ENCODE data around the gene ADARB1.
A peak's percentile ranks its signal among the peaks of the same experiment; 100 is the strongest.

Gene ADARB1

DNA sequence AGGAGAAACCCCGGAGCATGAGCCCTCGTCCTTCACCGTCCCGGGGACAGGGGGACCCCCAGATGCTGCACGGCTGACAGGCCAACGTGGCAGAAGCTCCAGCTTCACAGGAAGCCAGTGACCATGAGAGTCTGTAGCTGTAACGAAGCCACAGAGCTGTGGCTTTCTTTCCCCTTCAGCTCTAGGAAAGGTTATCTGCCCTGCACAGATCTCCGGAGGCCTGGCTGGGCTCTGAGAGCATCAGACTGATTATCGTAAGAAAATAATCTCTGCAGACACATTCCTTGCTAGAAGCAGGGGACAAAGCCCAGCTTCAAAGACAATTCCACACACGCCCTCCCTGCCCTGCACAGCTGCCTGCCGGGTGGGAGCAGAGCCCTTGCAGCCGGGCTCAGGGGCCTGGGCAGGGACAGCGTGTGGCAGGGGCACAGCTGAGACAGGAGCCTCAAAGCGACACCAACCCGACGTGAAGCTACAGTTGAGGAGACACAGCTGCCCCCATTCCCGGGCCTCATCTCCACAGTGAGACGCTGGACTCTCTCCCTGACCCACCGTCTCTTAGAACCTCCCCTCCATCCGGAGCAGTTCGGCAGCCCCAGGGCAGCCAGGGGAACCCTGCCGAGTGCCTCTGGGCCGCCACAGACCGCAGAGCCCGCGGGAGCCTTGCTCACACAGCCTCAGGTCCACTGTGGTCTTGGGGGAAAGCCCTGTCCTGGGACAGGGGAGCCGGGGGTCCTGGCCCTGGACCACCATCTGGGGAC is 182.7 kb downstream of the ADARB1 start:
- DNase-seq = peak; percentile 14

DNA sequence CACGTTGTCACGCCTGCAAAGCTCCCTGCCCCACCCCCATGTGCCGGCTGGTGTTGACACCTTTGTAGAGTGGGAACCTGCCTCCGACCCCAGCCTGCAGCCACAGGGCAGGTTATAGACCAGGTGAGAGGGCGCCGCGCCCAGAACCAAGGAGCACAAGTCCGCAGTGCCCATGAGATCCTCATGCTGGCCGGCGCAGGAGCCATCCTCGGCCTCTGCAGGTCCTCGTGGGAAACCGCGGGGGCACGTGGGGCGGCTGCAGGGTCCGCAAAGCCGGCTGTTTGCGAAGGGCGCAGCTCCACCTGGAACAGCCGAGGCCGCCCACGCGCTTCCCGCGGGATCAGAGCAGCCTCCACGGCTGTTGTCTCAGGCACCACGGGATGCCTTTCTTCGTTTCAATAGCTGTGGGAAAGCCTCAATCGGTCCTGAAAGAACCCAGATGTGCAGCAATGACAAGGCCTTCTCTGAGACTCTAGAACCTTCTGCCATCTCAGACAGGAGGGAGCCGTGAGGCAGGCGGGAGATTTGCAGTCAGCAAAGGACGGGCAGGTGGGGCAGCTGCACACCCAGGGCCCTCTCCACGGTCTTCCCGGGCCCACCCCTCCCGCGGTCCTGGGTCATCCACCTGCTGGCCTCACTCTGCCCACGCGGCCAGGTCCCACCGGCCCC is 183.4 kb downstream of the ADARB1 start:
- DNase-seq = no peak

DNA sequence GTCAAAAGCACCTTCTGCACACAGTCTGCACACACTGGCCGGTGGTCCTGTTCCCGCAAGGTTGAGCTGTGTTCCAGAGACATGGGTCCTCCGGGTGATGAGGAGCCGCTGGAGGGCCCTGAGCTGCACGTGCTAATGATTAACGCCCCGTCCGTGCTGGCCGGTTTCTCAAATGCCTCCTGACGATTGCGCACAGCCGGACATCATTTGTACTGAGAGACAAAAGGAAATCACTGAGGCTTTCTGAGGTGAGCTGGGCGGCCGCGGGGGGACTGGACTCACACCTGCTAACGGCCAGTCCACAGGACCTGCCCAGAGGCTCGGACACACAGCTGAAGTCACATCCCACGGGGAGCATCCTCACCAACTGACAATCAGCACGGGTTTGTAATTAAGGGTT is 184.1 kb downstream of the ADARB1 start:
- DNase-seq = no peak

GRCh38 chr21:45259206-45259840 is 184.9 kb downstream of the ADARB1 start:
- no peak for DNase-seq

GRCh38 chr21:45260191-45260825 is 185.9 kb downstream of the ADARB1 start:
- no peak for DNase-seq

- DNase-seq = no peak
These were observed 186.7 kb downstream of the ADARB1 start for GRCh38 chr21:45261093-45261492.

GRCh38 chr21:45262041-45262581 is 187.7 kb downstream of the ADARB1 start:
- DNase-seq = no peak

DNA sequence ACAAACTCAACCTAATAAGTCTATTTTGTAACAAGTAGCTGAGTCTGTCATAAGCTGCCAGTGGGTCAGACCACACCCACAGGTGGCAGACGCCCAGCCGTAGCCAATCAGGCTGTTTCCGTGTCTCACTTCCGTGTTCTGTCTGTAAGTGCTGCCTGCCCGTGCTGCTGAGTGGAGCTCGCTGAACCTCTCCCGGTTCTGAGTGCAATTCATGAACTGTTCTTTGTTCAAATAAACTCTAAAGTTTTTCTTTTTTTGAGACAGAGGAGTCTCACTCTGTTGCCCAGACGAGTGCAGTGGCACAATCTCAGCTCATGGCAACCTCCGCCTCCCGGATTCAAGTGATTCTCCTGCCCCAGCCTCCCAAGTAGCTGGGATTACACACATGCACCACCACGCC is 188.2 kb downstream of the ADARB1 start:
- DNase-seq = no peak

GRCh38 chr21:45263534-45263933 is 189.2 kb downstream of the ADARB1 start:
- no peak for DNase-seq

GRCh38 chr21:45264146-45264911 is 189.9 kb downstream of the ADARB1 start:
- no peak for DNase-seq

DNA sequence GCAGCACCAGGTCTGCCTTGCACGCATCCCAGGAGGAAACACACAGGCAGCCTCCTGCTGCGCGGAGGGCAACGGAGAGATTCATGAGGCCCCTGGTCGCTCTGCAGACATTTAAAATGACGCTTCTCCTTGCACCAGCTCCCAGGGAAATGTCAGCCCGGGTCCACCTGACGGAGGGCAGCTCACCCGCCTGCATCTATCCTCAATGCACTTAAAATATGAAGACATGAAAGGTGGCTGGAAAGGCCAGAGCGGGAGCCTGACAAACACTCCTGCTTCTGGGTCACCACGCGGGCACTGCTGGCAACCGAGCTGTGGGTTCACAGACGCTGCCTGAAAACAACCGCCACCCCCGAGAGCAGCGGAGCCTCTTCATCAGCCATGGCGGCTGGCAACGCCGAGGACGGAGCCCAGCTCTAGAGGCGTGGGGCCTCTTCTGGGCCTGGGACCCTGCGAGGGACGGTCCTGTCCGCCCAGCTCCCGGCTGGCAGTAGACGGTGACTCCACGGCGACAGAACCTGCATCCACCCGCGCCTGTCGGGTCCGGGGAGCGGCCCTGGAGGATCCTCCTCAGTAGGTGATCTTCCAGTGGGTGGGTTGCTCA is 190.6 kb downstream of the ADARB1 start:
- no peak for DNase-seq

DNA sequence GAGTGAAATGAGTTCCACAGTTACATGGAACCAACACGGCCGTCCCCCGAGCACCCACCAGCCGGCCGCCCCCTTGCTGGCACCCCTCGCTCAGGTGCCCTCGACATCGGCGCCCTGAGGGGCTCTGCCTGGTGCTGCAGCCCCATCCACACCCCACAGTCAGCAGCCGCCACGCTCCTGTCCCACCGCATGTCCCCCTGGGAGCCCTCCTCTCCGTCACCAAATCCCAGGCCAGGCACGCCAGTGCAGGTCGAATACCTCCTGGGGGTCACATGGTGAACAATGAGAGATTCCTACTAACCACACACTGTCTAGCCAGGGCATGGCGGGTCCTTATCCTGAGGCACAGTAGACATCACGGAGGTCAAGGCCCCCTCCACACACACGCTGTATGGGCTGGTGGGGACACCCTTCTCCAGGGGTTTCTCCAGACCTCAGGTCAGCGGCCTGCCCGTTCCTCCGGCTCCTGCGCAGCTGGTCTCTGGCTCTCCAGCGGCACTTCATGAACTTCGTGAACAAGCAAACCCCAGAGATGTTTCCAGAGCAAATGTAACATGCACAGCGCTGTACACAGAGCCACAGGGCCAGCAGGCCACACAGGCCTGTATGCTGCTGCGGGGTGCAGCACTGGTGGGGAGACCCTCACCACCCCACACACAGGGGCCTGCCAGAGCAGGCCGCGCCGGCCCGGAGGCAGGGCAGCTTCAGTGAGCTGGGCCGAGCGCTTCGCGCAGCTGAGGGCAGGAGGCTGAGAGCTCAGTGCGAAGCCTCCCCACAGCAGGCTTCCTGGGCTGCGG is 191.5 kb downstream of the ADARB1 start:
- DNase-seq = no peak

DNA sequence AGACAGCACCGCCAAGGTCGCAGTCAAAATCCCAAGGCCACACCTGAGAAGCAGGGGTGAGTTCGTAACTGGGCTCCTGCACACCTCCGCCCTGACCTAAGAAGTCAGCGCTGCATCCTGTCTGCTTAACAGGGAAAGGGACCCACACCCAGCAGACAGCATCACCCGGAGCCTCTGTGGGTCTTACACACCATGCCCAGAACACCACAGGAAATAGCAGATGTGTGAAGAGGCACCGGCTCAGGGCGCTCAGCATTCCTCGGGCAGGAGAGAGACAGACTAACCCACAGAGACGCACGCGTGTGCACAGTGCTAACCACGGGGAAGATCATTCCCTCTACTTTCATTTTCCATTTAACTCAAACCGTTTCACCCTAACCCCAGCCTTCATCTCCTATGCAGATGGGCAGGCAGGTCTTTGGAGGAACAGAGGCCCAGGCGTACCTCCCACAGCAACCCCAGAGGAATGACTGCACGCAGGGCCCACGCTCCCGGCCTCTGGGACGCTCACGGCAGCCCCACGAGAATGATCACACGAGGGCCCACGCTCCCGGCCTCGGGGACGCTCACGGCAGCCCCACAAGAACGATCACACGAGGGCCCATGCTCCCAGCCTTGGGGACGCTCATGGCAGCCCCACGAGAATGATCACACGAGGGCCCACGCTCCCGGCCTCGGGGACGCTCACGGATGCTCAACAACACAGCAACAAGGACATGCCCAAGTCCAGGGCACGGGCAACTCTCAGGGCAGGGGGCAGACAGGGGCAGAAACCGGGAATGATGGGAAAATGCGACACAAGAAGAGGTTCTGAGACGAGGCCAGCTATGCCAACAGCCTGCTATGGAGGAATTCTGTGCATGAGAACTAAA is 192.4 kb downstream of the ADARB1 start:
- DNase-seq = peak; percentile 56

DNA sequence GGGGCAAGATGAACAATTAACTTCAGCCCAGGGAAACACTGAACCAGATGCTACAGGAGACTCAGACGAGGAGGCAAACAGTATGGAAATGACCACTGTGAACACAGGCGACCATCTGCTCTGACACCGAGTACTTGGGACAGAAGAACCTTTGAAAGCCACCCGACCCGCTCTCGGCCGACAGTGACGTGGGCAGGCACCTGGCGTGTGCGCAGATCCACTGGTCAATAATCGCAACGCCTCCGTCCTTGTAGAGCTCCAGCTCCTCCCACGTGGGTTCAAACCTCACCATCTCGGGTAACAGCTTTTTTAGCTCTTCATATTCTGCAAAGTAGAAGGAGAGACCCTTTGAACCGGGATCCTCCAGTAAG is 193.0 kb downstream of the ADARB1 start:
- DNase-seq = no peak

GRCh38 chr21:45269861-45270260 is 195.5 kb downstream of the ADARB1 start:
- DNase-seq = no peak

DNA sequence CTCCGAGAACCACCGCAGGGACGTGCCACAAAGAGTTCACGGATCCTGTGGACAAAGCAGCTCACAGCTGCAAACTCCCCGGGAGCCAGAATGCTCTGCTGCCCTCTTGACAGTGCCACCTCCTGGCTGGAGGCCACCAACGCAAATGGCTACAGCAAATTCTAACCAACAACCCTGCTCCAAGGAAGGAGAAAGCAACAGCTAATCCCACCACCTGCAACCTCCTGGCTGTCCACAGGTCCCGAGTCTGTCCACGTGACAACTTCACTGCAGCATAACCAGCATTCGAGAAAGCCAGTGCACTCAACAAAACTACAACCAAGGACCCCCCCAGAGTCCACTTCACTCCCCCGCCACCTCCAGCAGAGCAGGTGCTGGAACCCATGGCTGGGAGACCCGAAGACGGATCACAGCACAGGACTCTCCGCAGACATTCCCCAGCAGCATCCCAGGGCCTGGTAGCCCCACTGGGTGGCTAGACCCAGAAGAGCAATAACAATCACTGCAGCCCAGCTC is 196.0 kb downstream of the ADARB1 start:
- DNase-seq = no peak
